GM20000 (cell line): ENCODE data around the gene CCS.
"Not testable (repeated sequence)": the region's sequence is repeated elsewhere in the genome, so short reads cannot be mapped to it uniquely, and the experiment has no call there.

Experiments used
- DNase-seq: peaks from one replicate; pipeline ENCODE4 v3.0.0; 2012; ENCODE audit warnings: low spot score
- CTCF ChIP-seq: IDR thresholded peaks from 2 replicates; pipeline ENCODE4 v1.5.1; 2012; ENCODE audit warnings: mild to moderate bottlenecking, control low read depth; ENCODE audit errors: extremely low read depth, missing control alignments

Gene CCS

GRCh38 chr11:66586136-66586535, 6.8 kb upstream of the CCS start:
- no peak for TF ChIP-seq CTCF
- DNase-seq, result no peak

- not testable (repeated sequence) for DNase-seq
These were observed 3.7 kb upstream of the CCS start for GRCh38 chr11:66589315-66589714.

- no peak for DNase-seq
- no peak for TF ChIP-seq CTCF
These were observed 2.8 kb upstream of the CCS start for GRCh38 chr11:66589996-66590675.

GRCh38 chr11:66591175-66591574, 1.8 kb upstream of the CCS start:
- no peak for TF ChIP-seq CTCF
- DNase-seq, result no peak

GRCh38 chr11:66593303-66593635, 284 bp downstream of the CCS start:
- no peak for DNase-seq
- no peak for TF ChIP-seq CTCF

- DNase-seq, result no peak
- no peak for TF ChIP-seq CTCF
These were observed 665 bp downstream of the CCS start for GRCh38 chr11:66593650-66594049.

- DNase-seq, result no peak
- TF ChIP-seq CTCF, result no peak
These were observed 2.4 kb downstream of the CCS start for GRCh38 chr11:66595245-66595904.

GRCh38 chr11:66598993-66599392, 6.0 kb downstream of the CCS start:
- no peak for TF ChIP-seq CTCF
- no peak for DNase-seq
